Activated CD8-positive, alpha-beta memory T cell treated with anti-CD3 and anti-CD28 coated beads, Interleukin-2, amount 50 U/mL, for 24 hours (primary cell): ENCODE data around the gene ZNF428.
"Not testable (repeated sequence)": the region's sequence is repeated elsewhere in the genome, so short reads cannot be mapped to it uniquely, and the experiment has no call there.

ENCODE experiments used
- DNase-seq: peaks from one replicate; pipeline ENCODE4 v3.0.0-alpha.2; 2020; ENCODE audit errors: extremely low read depth

Gene ZNF428

DNA sequence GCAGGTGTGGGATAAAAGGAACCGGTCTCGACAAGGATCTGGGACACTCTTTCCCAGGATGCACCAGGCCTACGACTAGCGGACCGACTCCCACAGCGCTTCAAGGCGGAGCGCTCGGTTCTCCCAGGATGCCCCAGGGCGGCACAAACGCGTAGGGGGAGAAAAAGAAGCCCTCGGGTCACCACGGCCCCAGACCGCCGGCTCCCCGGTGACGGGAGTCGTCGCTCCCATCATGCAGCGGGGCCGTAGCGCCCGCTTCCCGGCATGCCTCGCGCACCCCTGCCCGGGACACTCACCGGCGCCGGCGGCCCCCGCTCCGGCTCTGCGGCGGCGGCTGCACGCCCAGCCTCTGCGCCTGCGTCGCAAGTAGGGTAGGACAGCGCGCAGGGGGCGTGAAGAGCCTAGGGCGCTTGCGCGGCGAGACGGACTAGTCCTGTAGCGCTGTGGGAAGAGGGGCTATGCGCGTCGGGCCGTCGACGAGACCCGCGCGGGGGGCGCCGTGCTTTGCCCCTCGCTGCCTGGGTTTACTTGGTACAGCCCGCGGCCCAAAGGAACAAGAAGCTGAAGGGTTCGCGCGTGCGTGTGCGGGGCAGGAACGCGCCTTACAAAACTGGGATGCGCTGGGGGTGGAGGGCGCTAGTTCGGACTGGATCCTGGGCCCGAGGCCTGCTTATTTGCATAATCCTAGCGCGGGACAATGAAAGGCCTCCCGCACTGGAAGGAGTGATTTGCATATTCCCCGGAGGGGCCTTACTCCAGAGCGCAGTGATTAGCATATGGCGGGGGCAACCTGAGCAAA, at the start of gene ZNF428:
Gene ZNF428, minus strand, starts transcription at position 368 of the 799 bp plus-strand sequence. CDS start 5,325 bp downstream, outside the sequence.
- peak; percentile 78 for DNase-seq

GRCh38 chr19:43668406-43669109, 49.1 kb upstream of the ZNF428 start:
- peak; percentile 86 for DNase-seq

GRCh38 chr19:43667876-43668405, 48.5 kb upstream of the ZNF428 start:
- DNase-seq: no peak

DNA sequence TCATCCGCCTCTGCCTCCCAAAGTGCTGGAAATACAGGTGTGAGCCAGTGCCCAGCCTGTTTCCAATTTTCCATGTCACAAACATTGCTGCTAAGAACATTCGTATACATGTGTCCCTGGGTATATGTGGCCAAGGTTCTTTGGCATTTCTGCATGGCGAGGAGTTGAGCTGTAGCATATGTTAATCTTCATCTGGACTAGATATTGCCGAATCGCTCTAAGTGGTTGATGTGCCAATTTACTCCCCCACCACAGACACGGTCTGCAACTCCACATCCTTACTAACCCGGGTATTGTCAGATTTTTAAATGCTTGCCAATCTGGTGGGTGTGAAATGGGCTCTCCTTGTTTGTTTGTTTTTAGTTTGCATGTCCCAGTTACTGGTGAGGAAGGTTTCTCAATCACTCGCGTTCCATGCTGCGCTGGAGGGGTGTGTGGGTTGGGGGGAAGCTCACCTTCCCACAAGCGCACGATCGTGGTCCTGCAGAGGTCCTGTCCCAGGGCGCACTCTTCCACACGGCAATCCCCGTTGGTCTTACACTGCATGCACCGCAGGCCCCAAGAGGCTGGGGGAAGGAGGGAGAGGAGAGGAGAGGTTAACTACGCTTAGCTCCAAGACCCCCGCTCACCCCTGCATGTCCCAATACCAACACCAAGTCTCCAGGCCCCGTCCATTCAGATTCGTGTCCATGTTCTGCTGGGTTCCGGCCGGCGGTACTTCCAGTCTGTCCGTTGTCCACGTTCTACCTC, 47.9 kb upstream of the ZNF428 start:
- DNase-seq: no peak

GRCh38 chr19:43664018-43664417, 44.6 kb upstream of the ZNF428 start:
- no peak for DNase-seq

DNA sequence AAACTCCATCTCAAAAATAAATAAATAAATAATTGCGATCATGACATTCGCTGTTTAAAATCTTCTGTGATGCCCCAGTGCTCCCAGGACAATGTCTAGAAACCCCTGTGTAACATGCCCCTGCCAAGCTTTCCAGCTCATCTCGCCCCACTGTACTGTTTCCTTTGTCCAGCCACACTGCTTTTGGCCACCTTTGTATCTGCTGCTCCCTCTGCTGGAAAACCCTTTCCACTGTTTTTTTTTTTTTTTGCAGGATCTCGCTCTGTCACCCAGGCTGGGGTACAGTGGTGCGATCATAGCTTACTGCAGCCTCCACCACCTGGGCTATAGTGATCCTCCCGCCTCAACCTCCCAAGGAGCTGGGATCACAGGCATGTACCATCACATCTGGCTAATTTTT, 43.1 kb upstream of the ZNF428 start:
- no peak for DNase-seq

GRCh38 chr19:43660971-43661360, 41.5 kb upstream of the ZNF428 start:
- no peak for DNase-seq

DNA sequence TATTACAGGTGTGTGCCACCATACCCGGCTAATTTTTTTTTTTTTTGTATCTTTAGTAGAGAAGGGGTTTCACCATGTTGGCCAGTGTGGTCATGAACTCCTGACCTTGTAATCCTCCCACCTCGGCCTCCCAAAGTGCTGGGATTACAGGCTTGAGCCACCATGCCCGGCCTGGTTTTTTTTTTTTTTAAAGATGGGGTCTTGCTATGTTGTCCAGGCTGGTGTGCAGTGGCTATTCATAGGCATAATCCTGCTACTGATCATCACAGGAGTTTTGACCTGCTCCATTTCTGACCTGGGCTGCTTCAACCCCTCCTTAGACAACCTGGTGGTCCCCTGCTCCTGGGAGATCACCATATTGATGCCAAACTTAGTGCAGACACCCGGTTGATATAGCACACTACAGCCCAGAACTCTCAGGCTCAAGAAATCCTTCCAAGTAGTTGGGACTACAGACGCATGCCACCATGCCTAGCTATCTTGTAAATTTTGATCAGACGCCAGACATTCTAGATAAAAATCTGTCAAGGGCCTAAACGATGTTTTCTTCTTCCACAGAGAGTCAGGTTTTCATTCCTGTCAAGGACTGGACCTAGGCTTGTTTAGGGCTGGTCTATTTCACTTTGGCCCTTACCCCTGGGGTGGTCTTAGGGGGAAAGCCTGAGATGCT, 41.0 kb upstream of the ZNF428 start:
- no peak for DNase-seq

- DNase-seq: no peak
Observed at GRCh38 chr19:43658494-43658893, 39.1 kb upstream of the ZNF428 start.

DNA sequence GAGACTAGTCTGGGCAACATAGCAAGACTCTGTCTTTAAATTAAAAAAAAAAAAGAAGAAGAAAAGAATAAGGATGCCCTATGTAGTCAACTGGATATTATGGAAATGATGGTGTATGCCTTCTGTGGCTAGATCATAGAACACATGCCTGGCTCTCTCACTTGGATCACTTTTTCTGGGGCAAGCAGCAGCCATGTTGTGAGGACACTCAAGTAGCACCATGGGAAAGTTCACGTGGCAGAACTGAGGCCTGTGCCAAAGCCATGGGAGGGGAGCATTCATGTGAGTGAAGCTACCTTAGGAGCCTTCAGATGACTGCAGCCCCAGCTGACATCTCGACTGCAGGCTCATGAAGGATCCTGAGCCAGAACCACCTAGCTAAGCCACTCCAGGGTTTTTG, 38.6 kb upstream of the ZNF428 start:
- DNase-seq: no peak

DNA sequence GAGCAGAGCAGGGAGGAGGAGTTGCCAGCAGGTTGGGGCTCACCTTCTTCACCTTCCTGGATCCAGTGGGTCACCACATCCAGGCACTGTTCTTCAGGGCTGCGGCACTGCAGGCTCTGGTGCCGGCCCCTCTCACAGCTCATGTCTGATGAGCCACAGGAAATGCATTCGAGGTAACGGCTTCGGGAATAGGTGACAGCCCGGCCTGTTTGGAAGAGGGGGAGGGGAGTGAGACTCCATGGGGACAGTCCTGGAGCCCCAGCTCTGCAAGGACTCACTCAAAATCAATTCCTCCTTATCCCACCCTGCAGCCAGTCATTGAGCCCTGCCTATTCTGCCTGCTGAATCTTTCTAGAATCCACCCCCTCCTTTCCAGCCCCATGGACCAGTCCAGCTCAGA, 37.0 kb upstream of the ZNF428 start:
- DNase-seq: no peak

- no peak for DNase-seq
Observed at GRCh38 chr19:43652546-43652874, 33.1 kb upstream of the ZNF428 start.

GRCh38 chr19:43651758-43652545, 32.5 kb upstream of the ZNF428 start:
- no peak for DNase-seq

DNA sequence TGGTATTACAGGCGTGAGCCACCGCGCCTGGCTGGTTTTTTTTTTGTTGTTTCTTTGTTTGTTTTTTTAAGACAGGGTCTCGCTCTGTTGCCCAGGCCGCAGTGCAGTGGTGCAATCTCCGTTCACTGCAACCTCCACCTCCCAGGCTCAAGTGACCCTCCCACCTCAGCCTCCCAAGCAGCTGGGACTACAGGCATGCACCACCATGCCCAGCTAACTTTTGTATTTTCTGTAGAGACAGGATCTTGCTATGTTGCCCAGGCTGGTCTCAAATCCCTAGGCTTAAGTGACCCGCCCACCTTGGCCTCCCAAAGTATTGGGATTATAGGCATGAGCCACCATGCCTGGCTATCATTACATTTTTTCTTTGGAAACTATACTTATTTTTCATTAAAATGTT, 30.8 kb upstream of the ZNF428 start:
- not testable (repeated sequence) for DNase-seq

DNA sequence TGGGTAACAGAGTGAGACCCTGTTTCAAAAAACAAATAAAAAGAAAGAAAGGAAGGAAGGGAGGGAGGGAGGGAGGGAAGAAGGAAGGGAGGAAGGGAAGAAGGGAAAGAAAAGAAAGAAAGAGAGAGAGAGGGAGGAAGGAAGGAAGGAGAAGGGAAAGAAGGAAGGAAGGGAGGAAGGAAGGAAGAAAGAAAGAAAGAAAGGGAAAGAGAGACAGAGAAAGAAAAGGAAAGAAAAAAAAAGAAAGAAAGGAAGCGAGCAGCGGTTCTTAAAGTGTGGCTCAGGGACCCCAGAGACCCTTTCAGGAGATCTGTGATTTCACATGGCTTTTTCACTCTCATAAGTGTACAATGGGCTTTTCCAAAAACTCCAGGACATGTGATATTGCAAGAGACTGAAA, 30.1 kb upstream of the ZNF428 start:
- DNase-seq: no peak

DNA sequence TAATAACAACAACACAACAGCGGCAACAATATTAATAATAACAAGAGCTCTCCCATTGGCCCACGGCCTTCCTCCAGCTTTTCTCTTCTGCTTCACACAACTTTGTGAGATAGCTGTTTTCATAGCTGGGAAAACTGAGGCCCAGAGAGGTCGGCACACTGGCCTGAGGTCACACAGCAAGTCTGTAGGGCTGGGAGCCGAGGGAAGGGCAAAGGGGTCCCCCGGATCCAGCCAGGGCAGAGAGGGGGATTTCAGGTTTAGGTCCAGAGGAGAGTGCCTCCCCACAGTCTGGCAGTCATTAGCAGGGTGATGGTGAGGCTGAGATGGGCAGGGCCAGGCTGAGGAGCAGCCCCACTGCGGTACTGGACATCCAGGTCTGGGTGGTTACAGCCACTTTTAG, 29.2 kb upstream of the ZNF428 start:
- DNase-seq: no peak

- no peak for DNase-seq
Observed at GRCh38 chr19:43644181-43644580, 24.8 kb upstream of the ZNF428 start.

- DNase-seq: no peak
Observed at GRCh38 chr19:43643326-43643725, 23.9 kb upstream of the ZNF428 start.

DNA sequence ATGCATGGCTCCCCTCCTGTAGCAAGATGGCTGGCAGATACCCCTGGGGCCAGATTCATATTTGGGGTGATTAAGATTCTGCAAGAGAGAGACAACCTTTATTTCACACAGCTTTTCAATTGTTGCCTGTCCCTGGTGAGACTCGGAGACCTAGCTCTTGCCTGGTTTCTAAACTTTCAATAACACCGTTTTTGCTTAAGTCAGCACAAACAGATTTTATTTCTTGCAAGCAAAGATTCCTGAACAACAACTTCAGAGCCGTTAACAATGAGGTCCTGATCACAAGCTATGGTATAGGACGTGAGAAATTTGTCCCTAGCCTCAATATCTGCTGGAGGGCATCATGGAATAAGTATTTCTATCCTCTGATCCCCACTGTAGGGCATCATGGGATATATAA, 23.1 kb upstream of the ZNF428 start:
- DNase-seq: no peak

GRCh38 chr19:43641333-43641732, 21.9 kb upstream of the ZNF428 start:
- no peak for DNase-seq

DNA sequence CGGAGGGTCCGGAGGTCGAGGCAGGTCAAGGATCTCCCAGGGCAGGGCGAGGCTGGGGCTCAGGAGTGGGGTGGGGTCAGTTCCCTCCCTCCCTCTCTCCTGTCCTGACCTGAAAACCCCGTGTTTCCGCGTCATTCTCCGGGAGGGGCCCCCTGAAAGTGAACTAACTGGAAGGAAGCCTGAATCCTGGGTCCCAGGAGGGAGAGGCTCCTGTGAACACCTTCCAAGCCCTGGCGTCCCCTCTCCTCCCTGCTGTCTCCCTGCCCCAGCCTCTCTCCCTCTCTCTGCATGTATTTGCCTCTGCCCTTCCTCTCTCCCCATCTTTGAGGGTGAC, 21.0 kb upstream of the ZNF428 start:
- no peak for DNase-seq
